C4-2B (cell line): ENCODE results near the gene FNDC3B.

Experiments
- ZFX ChIP-seq: fragments of 450-650 bp; IDR thresholded peaks from 2 replicates; pipeline ENCODE4 v1.6.1; 2017
- TF ChIP-seq, protein P1 (sequence below): fragments of 450-650 bp; conservative IDR thresholded peaks from 2 replicates; pipeline ENCODE4 v1.5.1; 2017; ENCODE audit warnings: mild to moderate bottlenecking

DNA sequence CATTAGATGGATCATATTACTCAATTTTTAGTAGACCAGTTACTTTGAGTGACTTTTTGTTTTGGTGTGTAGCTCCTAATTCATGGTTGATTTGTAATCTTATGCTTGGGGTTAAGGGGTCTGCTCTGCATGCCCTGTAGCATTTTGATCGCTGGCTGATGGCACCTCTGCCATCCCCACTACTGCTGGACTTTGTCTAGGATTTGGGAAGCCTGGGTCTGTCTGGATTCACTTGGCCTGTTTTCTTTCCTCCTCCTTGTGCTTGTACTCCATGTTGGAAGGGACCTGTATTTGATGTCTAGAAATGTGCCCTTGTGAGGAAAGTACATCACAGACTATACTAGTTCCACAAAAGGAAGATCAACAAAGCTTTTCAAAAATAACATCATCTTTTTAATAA lies 154.1 kb downstream of the FNDC3B start:
- TF ChIP-seq, protein P1, sequence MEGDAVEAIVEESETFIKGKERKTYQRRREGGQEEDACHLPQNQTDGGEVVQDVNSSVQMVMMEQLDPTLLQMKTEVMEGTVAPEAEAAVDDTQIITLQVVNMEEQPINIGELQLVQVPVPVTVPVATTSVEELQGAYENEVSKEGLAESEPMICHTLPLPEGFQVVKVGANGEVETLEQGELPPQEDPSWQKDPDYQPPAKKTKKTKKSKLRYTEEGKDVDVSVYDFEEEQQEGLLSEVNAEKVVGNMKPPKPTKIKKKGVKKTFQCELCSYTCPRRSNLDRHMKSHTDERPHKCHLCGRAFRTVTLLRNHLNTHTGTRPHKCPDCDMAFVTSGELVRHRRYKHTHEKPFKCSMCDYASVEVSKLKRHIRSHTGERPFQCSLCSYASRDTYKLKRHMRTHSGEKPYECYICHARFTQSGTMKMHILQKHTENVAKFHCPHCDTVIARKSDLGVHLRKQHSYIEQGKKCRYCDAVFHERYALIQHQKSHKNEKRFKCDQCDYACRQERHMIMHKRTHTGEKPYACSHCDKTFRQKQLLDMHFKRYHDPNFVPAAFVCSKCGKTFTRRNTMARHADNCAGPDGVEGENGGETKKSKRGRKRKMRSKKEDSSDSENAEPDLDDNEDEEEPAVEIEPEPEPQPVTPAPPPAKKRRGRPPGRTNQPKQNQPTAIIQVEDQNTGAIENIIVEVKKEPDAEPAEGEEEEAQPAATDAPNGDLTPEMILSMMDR = no peak
- TF ChIP-seq ZFX = no peak
